HAP-1 (cell line): Measurements from ENCODE around the gene SIX2.

ENCODE experiments used
- DNase-seq, 2 experiments: peaks; one replicate each; pipeline ENCODE4 v3.0.0-alpha.2; 2016 to 2020; ENCODE audit warnings: low spot score in 2 of 2
- H3K27me3 ChIP-seq: fragments of 250-450 bp; sonication (Bioruptor Pico); 2 replicates; pipeline ENCODE4 v1.5.1; 2020; ENCODE audit warnings: low read depth, mild to moderate bottlenecking, moderate library complexity
- H3K36me3 ChIP-seq: fragments of 250-450 bp; sonication (Bioruptor Pico); replicated peaks from 2 replicates; pipeline ENCODE4 v1.5.1; 2020; ENCODE audit warnings: mild to moderate bottlenecking
- H3K4me1 ChIP-seq: fragments of 250-450 bp; sonication (Bioruptor Pico); 2 replicates; pipeline ENCODE4 v1.5.1; 2020; ENCODE audit warnings: mild to moderate bottlenecking
- H3K4me3 ChIP-seq: fragments of 250-450 bp; sonication (Bioruptor Pico); 2 replicates; pipeline ENCODE4 v1.5.1; 2020; ENCODE audit warnings: mild to moderate bottlenecking, moderate library complexity
- H3K9me3 ChIP-seq: fragments of 250-450 bp; sonication (Bioruptor Pico); 2 replicates; pipeline ENCODE4 v1.5.1; 2020; ENCODE audit warnings: mild to moderate bottlenecking, moderate library complexity
- in situ Hi-C: fragments of 300-500 bp; cut with MboI; formaldehyde crosslinking; loops from 3 replicates; pipeline ENCODE4 v1.14.3; 2020; ENCODE audit warnings: low sequenced_read_pairs, inconsistent platforms, mixed read lengths

The SIX2 gene

GRCh38 chr2:45003579-45004551 lies 5.4 kb downstream of the SIX2 start:
- Histone ChIP-seq H3K27me3 (no peaks in the 10 kb centered on the region), H3K4me3 (no peak overlapping the region), H3K36me3 (no peaks in the 10 kb centered on the region), H3K9me3 (no peaks in the 10 kb centered on the region), H3K4me1 (no peaks in the 10 kb centered on the region; the same call in 1 of the 2 replicates)
- in situ Hi-C loops = no loop called here
- DNase-seq = no peak

GRCh38 chr2:45002686-45003085 lies 6.6 kb downstream of the SIX2 start:
- Histone ChIP-seq H3K9me3 (no peaks in the 10 kb centered on the region), H3K27me3 (peaks cover 5% of the 10 kb centered on the region), H3K36me3 (no peaks in the 10 kb centered on the region), H3K4me3 (no peak overlapping the region), H3K4me1 (no peaks in the 10 kb centered on the region)
- in situ Hi-C loops = no loop called here
- no peak for DNase-seq

- Histone ChIP-seq H3K9me3 (no peaks in the 10 kb centered on the region), H3K4me3 (no peak overlapping the region), H3K4me1 (no peaks in the 10 kb centered on the region), H3K27me3 (peaks cover 5% of the 10 kb centered on the region), H3K36me3 (no peaks in the 10 kb centered on the region)
- in situ Hi-C loops = no loop called here
- DNase-seq = no peak
Measured at GRCh38 chr2:45001869-45002385, 7.3 kb downstream of the SIX2 start.

GRCh38 chr2:45000921-45001868 lies 8.1 kb downstream of the SIX2 start:
- H3K36me3 ChIP-seq = no peaks in the 10 kb centered on the region
- no peak for DNase-seq
- in situ Hi-C loops = no loop called here
- H3K4me1 ChIP-seq = no peaks in the 10 kb centered on the region
- no peak overlapping the region for H3K4me3 ChIP-seq
- H3K9me3 ChIP-seq = no peaks in the 10 kb centered on the region
- H3K27me3 ChIP-seq = peaks cover 5% of the 10 kb centered on the region

GRCh38 chr2:45000341-45000901 lies 8.8 kb downstream of the SIX2 start:
- H3K36me3 ChIP-seq = no peaks in the 10 kb centered on the region
- no peaks in the 10 kb centered on the region for H3K4me1 ChIP-seq
- H3K4me3 ChIP-seq = no peak overlapping the region
- peaks cover 9% of the 10 kb centered on the region for H3K27me3 ChIP-seq
- in situ Hi-C loops = no loop called here
- no peaks in the 10 kb centered on the region for H3K9me3 ChIP-seq
- no peak for DNase-seq

- in situ Hi-C loops = no loop called here
Measured at GRCh38 chr2:44999540-44999939, 9.7 kb downstream of the SIX2 start.

GRCh38 chr2:44997963-44998362 lies 11.3 kb downstream of the SIX2 start:
- no peaks in the 10 kb centered on the region for H3K9me3 ChIP-seq
- DNase-seq = no peak
- H3K36me3 ChIP-seq = no peaks in the 10 kb centered on the region
- peaks cover 28% of the 10 kb centered on the region for H3K27me3 ChIP-seq
- H3K4me3 ChIP-seq = no peak overlapping the region
- in situ Hi-C loops = no loop called here
- H3K4me1 ChIP-seq = no peaks in the 10 kb centered on the region

More at GRCh38 chr2:44999540-44999939, 9.7 kb downstream of the SIX2 start:
- H3K4me3 ChIP-seq = no peak overlapping the region
- no peak for DNase-seq
- peaks cover 16% of the 10 kb centered on the region for H3K27me3 ChIP-seq
- H3K36me3 ChIP-seq = no peaks in the 10 kb centered on the region
- no peaks in the 10 kb centered on the region for H3K4me1 ChIP-seq
- H3K9me3 ChIP-seq = no peaks in the 10 kb centered on the region

GRCh38 chr2:44996356-44996755 lies 12.9 kb downstream of the SIX2 start:
- no peak overlapping the region for H3K4me3 ChIP-seq
- in situ Hi-C loops = no loop called here
- H3K36me3 ChIP-seq = no peaks in the 10 kb centered on the region
- no peaks in the 10 kb centered on the region for H3K9me3 ChIP-seq
- H3K4me1 ChIP-seq = no peaks in the 10 kb centered on the region
- H3K27me3 ChIP-seq = peaks cover 28% of the 10 kb centered on the region
- no peak for DNase-seq

GRCh38 chr2:44994377-44994776 lies 14.9 kb downstream of the SIX2 start:
- H3K27me3 ChIP-seq = peaks cover 28% of the 10 kb centered on the region
- in situ Hi-C loops = no loop called here
- no peak for DNase-seq
- no peak overlapping the region for H3K4me3 ChIP-seq
- H3K9me3 ChIP-seq = no peaks in the 10 kb centered on the region
- no peaks in the 10 kb centered on the region for H3K36me3 ChIP-seq
- H3K4me1 ChIP-seq = no peaks in the 10 kb centered on the region

GRCh38 chr2:44989176-44989575 lies 20.1 kb downstream of the SIX2 start:
- no peak for DNase-seq
- Histone ChIP-seq H3K4me1 (no peaks in the 10 kb centered on the region), H3K4me3 (no peak overlapping the region), H3K36me3 (no peaks in the 10 kb centered on the region), H3K9me3 (peaks cover 7% of the 10 kb centered on the region; the same call in 1 of the 2 replicates), H3K27me3 (peaks cover 8% of the 10 kb centered on the region)
- in situ Hi-C loops = no loop called here

- in situ Hi-C loops = loop anchor here (5.0 kb wide), 1 partner anchor 513 kb away; no protein-coding TSS in a partner anchor
Measured at GRCh38 chr2:44983836-44984604, 25.2 kb downstream of the SIX2 start.

GRCh38 chr2:44981714-44982108 lies 27.5 kb downstream of the SIX2 start:
- H3K27me3 ChIP-seq = peaks cover 3% of the 10 kb centered on the region; the same call in 1 of the 2 replicates
- peak; percentile 54 to 87 for DNase-seq
- no peaks in the 10 kb centered on the region for H3K4me1 ChIP-seq
- H3K9me3 ChIP-seq = no peaks in the 10 kb centered on the region
- in situ Hi-C loops = loop anchor here (5.0 kb wide), 1 partner anchor 516 kb away; no protein-coding TSS in a partner anchor
- no peak overlapping the region for H3K4me3 ChIP-seq
- no peaks in the 10 kb centered on the region for H3K36me3 ChIP-seq

More at GRCh38 chr2:44983836-44984604, 25.2 kb downstream of the SIX2 start:
- Histone ChIP-seq H3K4me1 (no peaks in the 10 kb centered on the region), H3K27me3 (no peaks in the 10 kb centered on the region), H3K4me3 (no peak overlapping the region), H3K36me3 (no peaks in the 10 kb centered on the region), H3K9me3 (peaks cover 7% of the 10 kb centered on the region; the same call in 1 of the 2 replicates)
- no peak for DNase-seq
